ENCODE results near the gene ALG14.
"Not testable (repeated sequence)": the region's sequence is repeated elsewhere in the genome, so short reads cannot be mapped to it uniquely, and the experiment has no call there.

ALG14 gene

DNA sequence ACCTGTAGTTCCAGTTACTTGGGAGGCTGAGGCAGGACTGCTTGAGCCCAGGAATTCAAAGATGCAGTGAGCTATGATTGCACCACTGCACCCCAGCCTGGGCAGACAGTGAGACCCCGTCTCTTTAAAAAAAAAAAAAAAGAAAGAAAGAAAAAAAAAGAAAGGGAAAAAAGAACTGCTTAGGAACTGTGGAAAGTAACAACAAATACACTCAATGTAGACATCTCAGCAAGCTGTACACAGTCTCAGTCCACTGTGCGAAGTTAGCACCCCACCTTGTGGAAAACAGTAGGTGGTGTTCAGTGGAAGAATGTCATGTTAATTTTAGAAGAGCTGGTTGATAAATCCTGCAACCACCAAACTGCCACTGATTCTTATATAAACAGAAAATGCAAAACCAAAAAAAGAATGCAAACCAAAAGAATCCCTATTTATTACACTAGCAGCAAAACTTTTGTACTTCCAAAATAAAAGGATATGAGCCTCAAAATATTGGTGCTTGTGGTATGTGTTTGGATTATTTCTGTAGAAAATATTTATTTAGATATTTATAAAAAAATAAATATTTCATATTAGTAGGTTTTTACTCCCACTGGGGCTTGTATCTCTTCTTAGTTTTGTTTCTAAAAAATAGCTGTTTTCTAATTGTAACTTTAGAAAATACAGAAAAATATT, 31.1 kb downstream of the ALG14 start:
- DNase-seq (no peak), ATAC-seq (no peak)

DNA sequence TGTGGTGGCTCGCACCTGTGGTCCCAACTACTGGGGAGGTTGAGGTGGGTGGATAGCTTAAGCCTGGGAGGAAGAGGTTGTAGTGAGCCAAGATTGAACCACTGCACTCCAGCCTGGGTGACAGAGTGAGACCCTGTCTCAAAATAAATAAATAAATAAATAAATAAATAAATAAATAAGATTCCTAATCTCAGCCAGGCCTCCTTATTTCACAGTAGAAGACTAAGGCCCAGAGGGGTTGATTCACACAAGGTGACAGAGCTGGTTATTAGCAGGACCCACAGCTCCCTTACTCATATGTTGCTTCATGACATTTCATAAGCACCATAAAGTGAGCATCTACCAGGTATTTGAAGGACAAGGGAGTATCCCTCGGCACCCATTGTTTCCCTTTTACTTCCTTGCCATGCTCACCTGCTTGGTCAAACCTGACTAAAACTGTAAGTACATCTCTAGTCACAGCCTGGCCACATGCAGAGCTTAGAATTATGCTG, 32.7 kb downstream of the ALG14 start:
- ATAC-seq (no peak), DNase-seq (no peak)

GRCh38 chr1:95039360-95040031, 33.3 kb downstream of the ALG14 start:
- no peak for DNase-seq
- ATAC-seq, result no peak

DNA sequence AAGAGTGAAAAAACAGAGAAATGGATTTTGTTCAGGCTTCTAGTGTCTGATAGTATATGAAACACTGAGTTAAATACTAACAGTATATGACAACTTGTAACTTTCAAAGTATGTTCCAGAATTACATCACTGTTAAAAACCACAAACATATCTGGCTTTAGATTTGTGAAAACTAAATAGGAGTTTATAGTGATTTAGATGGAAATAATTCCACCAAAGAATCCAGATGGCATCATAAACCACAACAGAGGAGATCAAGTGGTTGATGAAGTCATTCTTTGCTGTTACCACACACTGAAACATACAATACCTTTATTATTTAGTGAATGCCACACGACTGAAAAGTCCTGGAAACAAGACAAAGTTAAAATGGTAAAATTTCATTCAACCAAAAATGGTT, 37.2 kb downstream of the ALG14 start:
- ATAC-seq, result peak; percentile 23
- DNase-seq, result no peak

- DNase-seq, result no peak
- no peak for ATAC-seq
These were observed 38.2 kb downstream of the ALG14 start for GRCh38 chr1:95034506-95034905.

- no peak for DNase-seq
- ATAC-seq, result no peak
These were observed 38.9 kb downstream of the ALG14 start for GRCh38 chr1:95033843-95034242.

DNA sequence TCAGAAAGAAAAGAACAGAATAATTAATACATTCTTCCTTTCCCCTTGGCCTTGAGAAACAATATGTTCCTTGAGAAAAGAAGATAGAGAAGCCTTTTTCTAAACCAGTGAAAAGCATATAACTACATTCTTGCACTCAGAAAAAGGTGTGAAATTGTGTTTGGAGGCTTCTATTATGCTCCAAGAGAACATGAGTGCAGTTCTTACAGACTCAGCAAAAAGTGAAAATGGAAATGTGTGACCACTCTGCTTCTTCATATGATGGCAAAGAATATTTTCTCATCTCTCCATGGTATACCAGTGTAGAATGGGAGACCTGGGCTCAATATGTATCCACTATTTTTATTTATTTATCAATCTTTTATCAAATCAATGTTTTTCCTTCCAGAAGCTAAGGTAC, 43.2 kb downstream of the ALG14 start:
- no peak for ATAC-seq
- no peak for DNase-seq

DNA sequence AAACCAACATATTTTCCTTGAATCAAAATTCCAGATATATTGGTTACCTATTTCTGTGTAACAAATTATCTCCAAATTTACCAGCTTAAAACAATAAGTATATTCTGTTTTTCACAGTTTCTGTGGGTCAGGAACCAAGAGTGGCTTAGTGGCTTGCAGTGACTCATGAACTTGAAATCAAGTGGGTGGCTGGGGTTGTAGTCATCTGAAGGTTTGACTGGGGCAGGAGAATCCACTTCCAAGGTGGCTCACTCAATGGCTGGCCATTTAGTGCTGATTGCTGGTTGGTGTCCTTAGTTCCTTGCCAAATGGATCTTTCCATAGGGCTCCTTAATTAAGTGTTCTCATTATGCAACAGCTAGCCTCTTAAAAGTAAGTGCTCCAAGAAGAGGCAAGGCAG, 43.8 kb downstream of the ALG14 start:
- ATAC-seq, result no peak
- no peak for DNase-seq

DNA sequence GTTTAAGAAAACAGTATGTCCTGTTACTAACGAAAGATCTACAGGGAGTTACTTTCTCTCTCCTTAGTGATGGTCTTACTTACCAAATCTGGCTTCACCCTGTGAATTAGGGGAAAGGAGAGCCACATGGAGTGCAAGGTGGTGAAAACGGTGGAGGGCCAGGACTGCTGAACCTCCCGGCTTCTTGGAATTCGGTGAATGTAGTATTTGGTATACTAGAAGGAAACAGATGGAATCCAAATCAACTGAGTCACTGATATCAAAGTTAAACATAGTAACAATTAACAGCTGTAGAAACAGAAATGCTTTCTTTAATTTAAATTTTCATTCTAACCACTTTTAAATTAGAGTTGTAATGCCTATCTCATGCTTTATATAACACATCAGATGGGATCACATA, 45.7 kb downstream of the ALG14 start:
- ATAC-seq (no peak), DNase-seq (no peak)

GRCh38 chr1:95023399-95024043, 49.2 kb downstream of the ALG14 start:
- ATAC-seq (no peak), DNase-seq (no peak)

DNA sequence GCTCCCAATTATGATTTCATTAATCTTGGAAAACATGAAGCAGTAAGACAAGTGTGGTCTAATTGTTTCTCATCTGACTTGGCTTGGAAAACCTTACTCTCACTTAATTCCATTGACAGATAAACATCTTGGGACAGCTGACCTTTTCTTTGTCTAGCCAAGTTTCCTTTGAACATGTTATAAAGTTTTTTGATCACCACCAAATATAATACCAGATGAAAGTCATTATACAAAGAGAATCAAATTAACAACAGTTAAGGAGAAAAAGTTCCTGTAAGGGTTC, 50.2 kb downstream of the ALG14 start:
- no peak for DNase-seq

DNA sequence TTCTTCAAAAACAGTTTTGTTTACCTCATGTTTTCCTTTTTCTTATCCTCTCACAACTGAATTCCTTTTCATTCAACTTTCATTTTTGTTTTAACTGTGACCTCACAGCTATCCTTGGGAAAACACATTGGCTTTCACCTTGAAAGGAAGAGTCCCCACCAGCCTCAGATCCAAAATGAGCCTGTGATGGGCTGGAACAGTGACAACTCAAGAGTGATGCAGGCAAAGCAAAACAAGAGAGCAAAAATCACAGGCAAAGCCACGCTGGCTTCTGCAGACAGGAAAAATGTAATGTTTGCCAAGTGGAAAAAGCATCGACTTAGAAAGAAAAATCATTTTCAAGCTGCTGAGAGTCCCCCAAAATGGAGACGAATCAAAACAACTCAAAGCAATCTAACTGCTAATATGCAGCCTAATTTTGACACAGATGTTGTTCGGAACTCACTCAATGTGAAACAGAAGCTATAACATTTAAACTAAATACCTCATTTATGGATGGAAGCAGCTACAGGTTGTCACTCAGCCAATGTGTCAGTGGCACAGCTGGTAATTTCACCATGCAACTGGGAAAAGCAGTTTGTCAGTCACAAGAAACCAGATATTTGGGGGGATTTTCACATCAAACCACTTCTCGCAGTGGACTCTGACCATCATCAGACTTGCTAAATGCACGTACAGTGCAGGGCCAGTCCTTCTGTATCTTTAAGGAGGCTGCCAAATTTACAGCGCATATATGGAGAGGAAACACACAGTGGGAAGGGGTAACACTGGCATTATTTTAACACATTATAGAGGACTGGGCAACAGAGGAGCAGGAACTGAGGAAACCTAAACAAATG, 50.7 kb downstream of the ALG14 start:
- DNase-seq (no peak), ATAC-seq (no peak)

More for the DNA sequence above, 50.2 kb downstream of the ALG14 start:
- no peak for ATAC-seq

DNA sequence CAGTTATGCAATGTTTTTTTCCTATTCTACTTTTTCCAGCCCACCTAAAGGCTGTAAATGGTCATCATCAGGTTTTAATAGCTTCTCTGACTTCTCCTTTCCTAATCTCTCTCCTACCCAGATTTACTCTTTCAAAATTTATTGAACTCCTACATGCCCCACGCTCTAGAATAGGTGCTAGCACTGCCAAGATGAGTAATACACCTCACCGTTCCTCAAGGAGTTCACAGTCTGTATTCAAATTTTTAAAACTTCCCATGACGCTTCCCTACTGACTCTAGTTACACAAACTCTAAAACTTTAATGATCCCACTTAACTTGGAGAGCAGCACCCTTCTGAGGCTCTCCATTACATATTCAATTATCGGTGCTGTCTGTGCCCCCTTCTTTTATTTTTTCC, 51.6 kb downstream of the ALG14 start:
- ATAC-seq (no peak), DNase-seq (no peak)

DNA sequence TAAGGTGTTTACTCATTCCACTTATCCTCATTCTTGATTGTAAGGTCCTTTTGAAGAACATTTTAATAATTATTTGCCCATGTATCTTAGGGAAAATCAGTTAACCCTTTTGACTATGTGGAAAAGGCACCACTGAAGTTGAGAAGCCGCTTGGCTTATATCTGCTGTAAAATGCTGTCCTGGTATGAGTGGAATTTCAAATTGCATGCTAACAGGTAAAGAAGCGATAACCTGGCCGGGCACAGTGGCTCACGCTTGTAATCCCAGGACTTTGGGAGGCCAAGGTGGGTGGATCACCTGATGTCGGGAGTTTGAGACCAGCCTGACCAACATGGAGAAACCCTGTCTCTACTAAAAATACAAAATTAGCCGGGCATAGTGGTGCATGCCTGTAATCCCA, 53.3 kb downstream of the ALG14 start:
- DNase-seq, ATAC-seq: not testable (repeated sequence)

- no peak for DNase-seq
- ATAC-seq, result no peak
These were observed 54.0 kb downstream of the ALG14 start for GRCh38 chr1:95018602-95019369.

DNA sequence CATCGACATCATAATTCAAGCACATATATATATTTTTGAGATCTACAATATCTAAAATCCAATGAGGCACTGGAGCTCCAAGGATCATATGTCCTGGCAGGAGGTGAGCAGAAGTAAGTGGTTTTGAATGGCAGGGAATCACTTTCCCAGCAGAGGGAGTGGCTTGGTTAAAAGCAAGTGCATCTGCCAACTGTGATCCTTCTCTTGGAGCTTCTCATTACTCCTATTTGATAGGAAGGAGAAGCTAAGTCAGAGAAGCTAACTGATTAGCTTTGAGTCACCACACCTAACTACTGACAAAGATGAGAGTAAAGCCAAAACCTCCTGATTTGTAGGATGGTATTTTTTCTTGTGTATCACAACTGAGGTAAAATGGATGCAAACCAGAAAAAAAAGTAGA, 55.0 kb downstream of the ALG14 start:
- DNase-seq, result no peak
- no peak for ATAC-seq

- no peak for DNase-seq
- ATAC-seq, result no peak
These were observed 57.7 kb downstream of the ALG14 start for GRCh38 chr1:95015076-95015475.

DNA sequence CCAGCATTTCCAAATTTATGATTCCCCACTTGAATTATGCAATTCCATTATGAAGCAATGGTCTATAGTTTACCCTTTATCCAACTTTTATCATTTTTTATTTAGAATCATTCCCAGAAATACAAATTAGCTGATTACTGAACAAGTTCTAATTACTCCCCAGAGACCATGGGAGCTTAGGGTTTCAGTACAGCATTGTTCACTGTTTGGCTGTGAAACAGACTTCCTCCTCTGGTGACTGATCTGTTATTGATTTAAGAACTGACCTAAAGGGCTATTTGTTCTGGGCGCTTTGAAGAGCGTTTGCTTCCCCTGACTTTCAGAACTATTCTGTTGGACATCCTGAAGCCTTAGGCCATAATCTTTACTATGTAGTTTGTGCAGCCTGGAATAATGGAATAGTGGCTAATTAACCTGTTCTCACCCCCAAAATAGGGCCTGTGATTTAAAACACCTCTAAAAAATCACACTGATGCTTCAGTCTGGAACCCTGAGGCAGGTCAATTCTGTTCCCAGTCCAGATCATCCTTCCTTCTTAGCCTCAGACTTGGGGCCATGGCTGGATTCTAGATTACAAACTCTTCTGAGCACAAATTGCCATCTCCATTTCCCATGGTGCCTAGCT, 58.7 kb downstream of the ALG14 start:
- DNase-seq (no peak), ATAC-seq (no peak)

DNA sequence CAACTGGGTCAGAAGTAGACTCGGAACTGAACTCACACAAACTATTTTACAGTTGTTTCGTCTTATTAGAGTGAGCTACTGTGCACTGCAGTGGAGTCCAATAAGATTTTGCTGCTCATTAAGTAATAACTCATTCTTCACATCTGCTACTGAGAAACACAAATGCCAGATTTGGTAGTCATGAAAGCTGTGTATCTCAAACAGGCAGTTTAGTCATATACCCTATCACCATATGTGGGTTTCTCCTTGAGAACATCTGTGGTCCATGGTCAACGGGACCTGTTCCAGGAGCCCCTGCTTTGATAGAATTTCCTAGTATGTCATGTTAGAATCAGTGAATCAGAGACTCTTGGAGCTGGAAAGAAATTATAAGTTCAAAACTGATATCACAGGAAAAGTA, 60.4 kb downstream of the ALG14 start:
- DNase-seq (no peak), ATAC-seq (no peak)

DNA sequence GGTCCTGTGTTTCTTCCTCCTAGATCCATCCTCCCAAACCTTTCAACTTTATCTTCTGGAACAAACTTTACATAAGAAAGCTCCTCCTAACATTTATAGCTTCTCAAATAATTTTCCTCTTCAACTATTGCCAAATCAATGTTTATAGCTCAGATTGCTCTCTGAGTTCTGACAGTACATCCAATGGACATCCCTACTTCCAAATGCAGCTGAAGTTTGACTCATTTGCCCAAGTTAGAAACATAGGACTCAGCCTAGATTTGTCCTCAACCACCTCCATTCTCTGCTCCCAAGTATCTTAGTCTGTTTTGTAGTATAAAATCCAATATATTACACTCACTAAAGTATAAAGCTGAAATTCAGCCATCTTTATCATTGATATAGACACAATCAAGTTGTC, 62.6 kb downstream of the ALG14 start:
- no peak for ATAC-seq
- no peak for DNase-seq

GRCh38 chr1:95007687-95008086, 65.1 kb downstream of the ALG14 start:
- DNase-seq, result no peak
- ATAC-seq, result no peak

DNA sequence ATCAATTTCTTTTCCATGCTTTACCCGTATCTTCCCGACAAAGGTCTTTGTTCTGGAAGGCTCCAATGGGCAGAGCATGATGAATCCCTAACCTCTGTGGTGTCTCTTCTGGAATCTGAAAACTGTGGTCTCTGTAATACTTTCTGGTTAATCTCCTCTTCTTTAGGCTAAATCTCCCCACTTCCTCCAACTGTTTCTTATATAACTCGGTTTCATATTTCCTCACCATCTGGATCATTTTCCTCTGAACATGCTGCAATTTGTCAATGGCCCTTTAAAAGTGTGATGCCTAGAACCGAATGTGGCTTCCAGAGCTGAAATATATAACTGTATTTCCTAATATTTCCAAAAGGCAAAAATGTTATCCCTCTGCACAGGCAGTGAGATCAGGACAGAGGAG, 66.1 kb downstream of the ALG14 start:
- no peak for DNase-seq
- no peak for ATAC-seq
